WTC11 (cell line): ENCODE results near the gene TXNDC2. TPM values are rescaled to one million over a fixed set of nuclear protein-coding genes. Genes with fewer than 3 reads are reported as not detected.

Source experiments
- ATAC-seq: fragments of 200-7000 bp; cut with Tn5 transposase; 2 replicates; pipeline ENCODE4 v1.10.0; 2021; ENCODE audit warnings: mild to moderate bottlenecking, moderate library complexity
- CTCF ChIA-PET: fragments of 300-600 bp; sonication (Branson Sonifier 250); formaldehyde crosslinking; loops from one replicate; lab custom pipeline; 2021; ENCODE audit warnings: antibody characterized with exemption; lab: Charles Lee
- POLR2A ChIA-PET: fragments of 350-600 bp; sonication (Branson Sonifier 250); formaldehyde crosslinking; loops from one replicate; lab custom pipeline; 2021; ENCODE audit warnings: antibody characterized with exemption; lab: Charles Lee
- DNase-seq: peaks from one replicate; pipeline ENCODE4 v3.0.0; 2021; ENCODE audit warnings: low spot score
- H3K27ac Mint-ChIP-seq: 2 replicates; pipeline ENCODE4 v1.8.0; 2021; ENCODE audit warnings: mixed read lengths
- H3K27me3 Mint-ChIP-seq: 2 replicates; pipeline ENCODE4 v1.8.0; 2021; ENCODE audit warnings: low read depth, mild to moderate bottlenecking, moderate library complexity, mixed read lengths
- H3K36me3 Mint-ChIP-seq: 2 replicates; pipeline ENCODE4 v1.8.0; 2021; ENCODE audit warnings: mixed read lengths
- H3K4me1 Mint-ChIP-seq: 2 replicates; pipeline ENCODE4 v1.8.0; 2022; ENCODE audit warnings: mixed read lengths
- H3K4me3 Mint-ChIP-seq: 2 replicates; pipeline ENCODE4 v1.8.0; 2021; ENCODE audit warnings: mild to moderate bottlenecking, moderate library complexity, mixed read lengths
- H3K9me3 Mint-ChIP-seq: 2 replicates; pipeline ENCODE4 v1.8.0; 2021; ENCODE audit warnings: mixed read lengths
- CTCF ChIP-seq: fragments of 200-600 bp; IDR thresholded peaks from 2 replicates; pipeline ENCODE4 v1.8.0; 2022; ENCODE audit warnings: antibody characterized with exemption
- PRRX2 ChIP-seq: fragments of 250-450 bp; sonication (Bioruptor Pico); IDR thresholded peaks from 2 replicates; pipeline ENCODE4 v1.8.0; 2021; ENCODE audit warnings: mild to moderate bottlenecking
- RORB ChIP-seq: fragments of 250-450 bp; sonication (Bioruptor Pico); IDR thresholded peaks from 2 replicates; pipeline ENCODE4 v1.9.0; 2021; ENCODE audit warnings: mild to moderate bottlenecking
- SOX15 ChIP-seq: fragments of 250-450 bp; sonication (Bioruptor Pico); IDR thresholded peaks from 2 replicates; pipeline ENCODE4 v1.9.0; 2021; ENCODE audit warnings: mild to moderate bottlenecking
- TP53 ChIP-seq: sonication (generic); formaldehyde crosslinking; IDR thresholded peaks from 2 replicates; pipeline ENCODE4 v1.8.1; 2023; ENCODE audit warnings: mild to moderate bottlenecking, missing genetic modification reagents
- USF1 ChIP-seq: sonication (generic); formaldehyde crosslinking; IDR thresholded peaks from 2 replicates; pipeline ENCODE4 v1.8.0; 2022; ENCODE audit warnings: mild to moderate bottlenecking, missing genetic modification reagents
- ZBTB43 ChIP-seq: sonication (generic); formaldehyde crosslinking; IDR thresholded peaks from 2 replicates; pipeline ENCODE4 v1.8.1; 2023; ENCODE audit warnings: mild to moderate bottlenecking, missing genetic modification reagents
- ZNF396 ChIP-seq: fragments of 250-450 bp; sonication (Bioruptor Pico); IDR thresholded peaks from 2 replicates; pipeline ENCODE4 v1.8.0; 2021; ENCODE audit warnings: mild to moderate bottlenecking, moderate library complexity, borderline replicate concordance
- ZNF416 ChIP-seq: fragments of 250-450 bp; sonication (Bioruptor Pico); IDR thresholded peaks from 2 replicates; pipeline ENCODE4 v1.9.0; 2021; ENCODE audit warnings: mild to moderate bottlenecking, inconsistent platforms
- total RNA-seq: library from RNA; stranded (reverse); gene quantifications from 3 replicates; pipeline ENCODE4 v1.2.3, GENCODE V29; 2021
- TF ChIP-seq, protein P1 (sequence below): fragments of 250-450 bp; sonication (Bioruptor Pico); IDR thresholded peaks from 2 replicates; pipeline ENCODE4 v2.1.2; 2022; ENCODE audit warnings: mild to moderate bottlenecking, moderate library complexity
- TF ChIP-seq, protein P2 (sequence below): fragments of 250-450 bp; sonication (Bioruptor Pico); IDR thresholded peaks from 2 replicates; pipeline ENCODE4 v1.9.0; 2021; ENCODE audit warnings: mild to moderate bottlenecking
- TF ChIP-seq, protein P3 (sequence below): sonication (generic); formaldehyde crosslinking; conservative IDR thresholded peaks from 2 replicates; pipeline ENCODE4 v1.8.1; 2023; ENCODE audit warnings: mild to moderate bottlenecking, low read depth, missing genetic modification reagents, moderate library complexity
- TF ChIP-seq, protein P4 (sequence below): sonication (generic); formaldehyde crosslinking; IDR thresholded peaks from 2 replicates; pipeline ENCODE4 v1.8.1; 2023; ENCODE audit warnings: mild to moderate bottlenecking, missing genetic modification reagents, borderline replicate concordance

Gene TXNDC2
- total RNA-seq, 1 experiment from 2014 or later: 0.26 TPM

DNA sequence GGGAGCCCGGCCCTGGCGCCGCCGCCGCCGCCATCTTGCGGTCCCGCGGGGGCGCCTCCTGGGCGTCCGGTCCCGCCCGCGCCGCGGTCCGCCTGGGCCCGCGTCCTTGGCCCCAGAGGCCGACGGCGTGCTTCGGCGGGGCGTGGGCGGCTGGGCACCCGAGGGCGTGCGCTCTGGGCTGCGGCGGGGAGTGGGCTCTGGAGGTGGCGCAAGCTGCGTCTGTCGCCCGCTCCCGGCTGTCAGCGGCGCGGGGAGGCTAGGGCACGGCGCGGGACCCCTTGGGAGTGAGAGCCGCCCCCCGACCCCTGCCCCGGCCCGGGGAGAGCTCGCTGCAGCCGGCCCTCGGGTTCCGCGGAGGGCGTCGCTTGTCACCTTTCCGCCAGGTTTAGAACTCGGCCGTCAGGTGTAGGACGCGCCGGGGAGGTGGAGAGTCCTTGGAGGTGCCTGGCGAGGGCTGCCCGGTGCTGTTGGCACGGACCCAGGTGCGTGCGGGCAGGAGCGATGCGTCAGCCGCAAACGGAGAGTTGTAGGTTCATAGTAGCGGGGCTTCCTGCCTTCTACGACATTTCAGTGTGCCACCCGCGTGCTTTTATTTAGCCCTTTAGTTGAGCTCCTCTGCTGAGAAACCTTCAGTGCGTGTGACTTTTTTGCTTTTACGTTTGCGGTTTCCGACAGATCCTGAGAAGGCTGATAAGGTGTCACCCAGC, 29.0 kb downstream of the TXNDC2 start (continued):
- no peak for TF ChIP-seq CTCF
- TF ChIP-seq, protein P1, sequence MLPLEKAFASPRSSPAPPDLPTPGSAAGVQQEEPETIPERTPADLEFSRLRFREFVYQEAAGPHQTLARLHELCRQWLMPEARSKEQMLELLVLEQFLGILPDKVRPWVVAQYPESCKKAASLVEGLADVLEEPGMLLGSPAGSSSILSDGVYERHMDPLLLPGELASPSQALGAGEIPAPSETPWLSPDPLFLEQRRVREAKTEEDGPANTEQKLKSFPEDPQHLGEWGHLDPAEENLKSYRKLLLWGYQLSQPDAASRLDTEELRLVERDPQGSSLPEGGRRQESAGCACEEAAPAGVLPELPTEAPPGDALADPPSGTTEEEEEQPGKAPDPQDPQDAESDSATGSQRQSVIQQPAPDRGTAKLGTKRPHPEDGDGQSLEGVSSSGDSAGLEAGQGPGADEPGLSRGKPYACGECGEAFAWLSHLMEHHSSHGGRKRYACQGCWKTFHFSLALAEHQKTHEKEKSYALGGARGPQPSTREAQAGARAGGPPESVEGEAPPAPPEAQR: no peak
- TF ChIP-seq USF1: no peak
- no peak for TF ChIP-seq ZNF416 (CRISPR knock-in tag)
- TF ChIP-seq, all 79 proteins: peak for 5

DNA sequence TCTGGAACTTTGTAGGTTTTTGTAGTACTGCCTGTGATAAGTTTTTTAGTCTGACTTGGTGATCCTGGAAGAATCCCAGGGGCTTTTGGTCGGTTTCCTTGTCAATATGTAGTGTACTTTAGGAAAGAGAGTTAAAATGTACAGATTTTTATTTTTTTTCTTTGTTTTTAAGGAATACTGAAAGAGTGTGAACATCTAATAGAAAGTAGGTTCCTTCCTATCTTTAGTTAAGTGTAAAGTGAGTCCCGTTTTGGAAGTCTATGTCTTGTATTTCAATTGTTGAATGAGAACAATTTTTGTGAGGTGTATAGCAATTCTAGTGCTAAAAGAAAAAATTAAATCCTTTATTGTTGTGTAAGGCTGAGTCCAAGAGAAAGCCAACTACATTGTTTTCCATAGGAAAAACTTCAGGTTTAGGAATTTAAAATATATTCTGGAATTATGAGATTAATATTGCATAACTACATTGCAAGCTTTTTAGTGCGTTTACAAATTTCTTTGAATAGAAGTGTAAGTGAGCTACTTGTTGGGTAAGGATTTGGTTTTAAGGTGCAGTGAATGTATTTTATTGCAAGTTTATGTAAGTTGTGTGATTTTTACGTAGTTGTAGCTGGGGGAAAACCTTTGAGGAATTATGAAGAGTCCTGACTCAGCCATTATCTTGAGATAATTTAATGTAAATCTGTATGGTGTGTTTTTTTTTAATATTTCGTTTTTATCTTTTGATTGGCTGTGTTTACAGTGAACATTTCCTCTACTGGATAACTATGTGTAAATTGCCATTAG, 29.7 kb downstream of the TXNDC2 start:
- TF ChIP-seq, protein P2, sequence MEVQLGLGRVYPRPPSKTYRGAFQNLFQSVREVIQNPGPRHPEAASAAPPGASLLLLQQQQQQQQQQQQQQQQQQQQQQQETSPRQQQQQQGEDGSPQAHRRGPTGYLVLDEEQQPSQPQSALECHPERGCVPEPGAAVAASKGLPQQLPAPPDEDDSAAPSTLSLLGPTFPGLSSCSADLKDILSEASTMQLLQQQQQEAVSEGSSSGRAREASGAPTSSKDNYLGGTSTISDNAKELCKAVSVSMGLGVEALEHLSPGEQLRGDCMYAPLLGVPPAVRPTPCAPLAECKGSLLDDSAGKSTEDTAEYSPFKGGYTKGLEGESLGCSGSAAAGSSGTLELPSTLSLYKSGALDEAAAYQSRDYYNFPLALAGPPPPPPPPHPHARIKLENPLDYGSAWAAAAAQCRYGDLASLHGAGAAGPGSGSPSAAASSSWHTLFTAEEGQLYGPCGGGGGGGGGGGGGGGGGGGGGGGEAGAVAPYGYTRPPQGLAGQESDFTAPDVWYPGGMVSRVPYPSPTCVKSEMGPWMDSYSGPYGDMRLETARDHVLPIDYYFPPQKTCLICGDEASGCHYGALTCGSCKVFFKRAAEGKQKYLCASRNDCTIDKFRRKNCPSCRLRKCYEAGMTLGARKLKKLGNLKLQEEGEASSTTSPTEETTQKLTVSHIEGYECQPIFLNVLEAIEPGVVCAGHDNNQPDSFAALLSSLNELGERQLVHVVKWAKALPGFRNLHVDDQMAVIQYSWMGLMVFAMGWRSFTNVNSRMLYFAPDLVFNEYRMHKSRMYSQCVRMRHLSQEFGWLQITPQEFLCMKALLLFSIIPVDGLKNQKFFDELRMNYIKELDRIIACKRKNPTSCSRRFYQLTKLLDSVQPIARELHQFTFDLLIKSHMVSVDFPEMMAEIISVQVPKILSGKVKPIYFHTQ (CRISPR knock-in tag): no peak
- DNase-seq (no peak), ATAC-seq (no peak)
- peaks cover 23% of the 10 kb centered on the region for H3K4me1 Mint-ChIP-seq
- ChIA-PET CTCF (no interaction called here), POLR2A (no interaction called here)
- H3K9me3 Mint-ChIP-seq: peaks cover 5% of the 10 kb centered on the region; the same call in 1 of the 2 replicates
- H3K36me3 Mint-ChIP-seq: no peaks in the 10 kb centered on the region
- no peaks in the 10 kb centered on the region for H3K27me3 Mint-ChIP-seq
- H3K4me3 Mint-ChIP-seq: peak overlapping the region; percentile 80
- peak overlapping the region; percentile 64 for H3K27ac Mint-ChIP-seq

DNA sequence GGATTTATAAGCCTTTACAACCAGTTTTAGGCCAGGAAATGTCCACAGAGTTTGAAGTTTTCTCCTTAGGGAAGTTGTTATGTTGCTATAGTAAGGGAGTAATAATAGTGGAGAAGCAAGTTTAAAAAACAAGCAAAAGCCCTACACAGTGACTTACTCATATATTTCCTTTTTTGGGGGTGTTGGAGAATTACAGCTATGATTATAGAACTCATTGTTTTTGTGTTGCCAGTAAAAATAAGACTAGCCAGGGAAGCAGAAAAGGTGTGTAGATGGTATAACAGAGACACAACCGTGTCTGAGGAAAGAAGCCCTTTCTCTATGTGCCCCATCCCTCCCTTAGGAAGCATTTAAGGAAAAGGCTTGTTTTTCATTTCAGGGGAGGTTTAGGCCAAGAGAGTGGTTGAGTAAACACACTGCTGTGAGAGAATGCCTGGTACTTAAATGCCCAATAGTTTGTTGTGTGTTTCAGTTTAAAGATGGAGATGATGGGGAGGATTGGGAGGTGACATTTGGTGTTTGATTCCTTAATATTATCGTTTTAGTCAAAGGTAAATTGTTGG, 30.4 kb downstream of the TXNDC2 start:
- Mint-ChIP-seq H3K27me3 (no peaks in the 10 kb centered on the region), H3K9me3 (peaks cover 5% of the 10 kb centered on the region; the same call in 1 of the 2 replicates), H3K4me3 (peak overlapping the region; percentile 80), H3K4me1 (peaks cover 23% of the 10 kb centered on the region), H3K27ac (peak overlapping the region; percentile 64), H3K36me3 (no peaks in the 10 kb centered on the region)
- ChIA-PET CTCF (no interaction called here), POLR2A (no interaction called here)
- ATAC-seq (no peak), DNase-seq (no peak)
- no peak for TF ChIP-seq ZNF396 (CRISPR knock-in tag)
- TF ChIP-seq TP53: no peak
- TF ChIP-seq, protein P3, sequence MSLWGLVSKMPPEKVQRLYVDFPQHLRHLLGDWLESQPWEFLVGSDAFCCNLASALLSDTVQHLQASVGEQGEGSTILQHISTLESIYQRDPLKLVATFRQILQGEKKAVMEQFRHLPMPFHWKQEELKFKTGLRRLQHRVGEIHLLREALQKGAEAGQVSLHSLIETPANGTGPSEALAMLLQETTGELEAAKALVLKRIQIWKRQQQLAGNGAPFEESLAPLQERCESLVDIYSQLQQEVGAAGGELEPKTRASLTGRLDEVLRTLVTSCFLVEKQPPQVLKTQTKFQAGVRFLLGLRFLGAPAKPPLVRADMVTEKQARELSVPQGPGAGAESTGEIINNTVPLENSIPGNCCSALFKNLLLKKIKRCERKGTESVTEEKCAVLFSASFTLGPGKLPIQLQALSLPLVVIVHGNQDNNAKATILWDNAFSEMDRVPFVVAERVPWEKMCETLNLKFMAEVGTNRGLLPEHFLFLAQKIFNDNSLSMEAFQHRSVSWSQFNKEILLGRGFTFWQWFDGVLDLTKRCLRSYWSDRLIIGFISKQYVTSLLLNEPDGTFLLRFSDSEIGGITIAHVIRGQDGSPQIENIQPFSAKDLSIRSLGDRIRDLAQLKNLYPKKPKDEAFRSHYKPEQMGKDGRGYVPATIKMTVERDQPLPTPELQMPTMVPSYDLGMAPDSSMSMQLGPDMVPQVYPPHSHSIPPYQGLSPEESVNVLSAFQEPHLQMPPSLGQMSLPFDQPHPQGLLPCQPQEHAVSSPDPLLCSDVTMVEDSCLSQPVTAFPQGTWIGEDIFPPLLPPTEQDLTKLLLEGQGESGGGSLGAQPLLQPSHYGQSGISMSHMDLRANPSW (CRISPR knock-in tag): no peak
- no peak for TF ChIP-seq PRRX2 (CRISPR knock-in tag)
- no peak for TF ChIP-seq SOX15 (CRISPR knock-in tag)
- TF ChIP-seq, protein P4, sequence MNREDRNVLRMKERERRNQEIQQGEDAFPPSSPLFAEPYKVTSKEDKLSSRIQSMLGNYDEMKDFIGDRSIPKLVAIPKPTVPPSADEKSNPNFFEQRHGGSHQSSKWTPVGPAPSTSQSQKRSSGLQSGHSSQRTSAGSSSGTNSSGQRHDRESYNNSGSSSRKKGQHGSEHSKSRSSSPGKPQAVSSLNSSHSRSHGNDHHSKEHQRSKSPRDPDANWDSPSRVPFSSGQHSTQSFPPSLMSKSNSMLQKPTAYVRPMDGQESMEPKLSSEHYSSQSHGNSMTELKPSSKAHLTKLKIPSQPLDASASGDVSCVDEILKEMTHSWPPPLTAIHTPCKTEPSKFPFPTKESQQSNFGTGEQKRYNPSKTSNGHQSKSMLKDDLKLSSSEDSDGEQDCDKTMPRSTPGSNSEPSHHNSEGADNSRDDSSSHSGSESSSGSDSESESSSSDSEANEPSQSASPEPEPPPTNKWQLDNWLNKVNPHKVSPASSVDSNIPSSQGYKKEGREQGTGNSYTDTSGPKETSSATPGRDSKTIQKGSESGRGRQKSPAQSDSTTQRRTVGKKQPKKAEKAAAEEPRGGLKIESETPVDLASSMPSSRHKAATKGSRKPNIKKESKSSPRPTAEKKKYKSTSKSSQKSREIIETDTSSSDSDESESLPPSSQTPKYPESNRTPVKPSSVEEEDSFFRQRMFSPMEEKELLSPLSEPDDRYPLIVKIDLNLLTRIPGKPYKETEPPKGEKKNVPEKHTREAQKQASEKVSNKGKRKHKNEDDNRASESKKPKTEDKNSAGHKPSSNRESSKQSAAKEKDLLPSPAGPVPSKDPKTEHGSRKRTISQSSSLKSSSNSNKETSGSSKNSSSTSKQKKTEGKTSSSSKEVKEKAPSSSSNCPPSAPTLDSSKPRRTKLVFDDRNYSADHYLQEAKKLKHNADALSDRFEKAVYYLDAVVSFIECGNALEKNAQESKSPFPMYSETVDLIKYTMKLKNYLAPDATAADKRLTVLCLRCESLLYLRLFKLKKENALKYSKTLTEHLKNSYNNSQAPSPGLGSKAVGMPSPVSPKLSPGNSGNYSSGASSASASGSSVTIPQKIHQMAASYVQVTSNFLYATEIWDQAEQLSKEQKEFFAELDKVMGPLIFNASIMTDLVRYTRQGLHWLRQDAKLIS (CRISPR knock-in tag): no peak
- TF ChIP-seq RORB (CRISPR knock-in tag): no peak
- TF ChIP-seq ZBTB43: no peak
